ENCODE results near the gene DLST. TPM values are rescaled to one million over a fixed set of nuclear protein-coding genes. Genes with fewer than 3 reads are reported as not detected.
A peak's percentile ranks its signal among the peaks of the same experiment; 100 is the strongest.

Gene DLST
- polyA plus RNA-seq, 1 of the 3 experiments (the other 2 are of a cell fraction), result 92.3 TPM

- Histone ChIP-seq H3K4me2 (no peak overlapping the region), H3K9me3 (no peaks in the 10 kb centered on the region), H3K27ac (ENCODE audit: low read depth in 2 of 2, low read length in 1 of 2) (peak overlapping the region in 1 of 2 experiments; percentile 66; a peak in 2 of 4 replicates), H3K27me3 (ENCODE audit: insufficient read depth) (no peaks in the 10 kb centered on the region), H3F3A (replicated peaks; ENCODE audit: insufficient read depth) (no peaks in the 10 kb centered on the region), H3K36me3 (replicated peaks in 1 of 2; ENCODE audit: control insufficient read depth in 1 of 2, insufficient read depth in 2 of 2, low read length in 1 of 2) (no peaks in the 10 kb centered on the region), H3K79me2 (ENCODE audit: insufficient read depth) (no peaks in the 10 kb centered on the region), H2AFZ (ENCODE audit: low read depth) (no peak overlapping the region), H3K9ac (no peak overlapping the region), H4K20me1 (ENCODE audit: insufficient read depth) (no peaks in the 10 kb centered on the region), H3K4me3 (ENCODE audit: low read depth in 2 of 2, low read length in 1 of 2) (no peak overlapping the region), H3K9me2 (no peaks in the 10 kb centered on the region), H3K4me1 (ENCODE audit: control insufficient read depth in 1 of 2, insufficient read depth in 2 of 2, low read depth in 1 of 2, low read length in 1 of 2) (peaks cover 0 to 4% of the 10 kb centered on the region in 2 experiments; a peak in 1 of 4 replicates)
- 68% methylated on average over 5 of the region's 5 CpGs for WGBS (ENCODE audit: low lambda C conversion rate)
- ChIA-PET CTCF (interaction anchor here (0.7 to 4.6 kb wide), 9 partner anchors 8 to 220 kb away, joined by 3 to 52 read pairs (median 3); no protein-coding TSS in a partner anchor), POLR2A (interaction anchor here (1.3 kb wide), 1 partner anchor 14 kb away, joined by 4 read pairs; no protein-coding TSS in a partner anchor)
- peak; percentile 61 for DNase-seq
- no peak for TF ChIP-seq MEF2A (IDR thresholded peaks at IDR 0.05; ENCODE audit: borderline replicate concordance, low read depth)
- TF ChIP-seq MAX (IDR thresholded peaks at IDR 0.05; ENCODE audit: low read depth), result no peak
- no peak for TF ChIP-seq MXI1 (IDR thresholded peaks at IDR 0.05; ENCODE audit: low read depth, low read length)
- TF ChIP-seq FOXJ3 (CRISPR knock-in tag; IDR thresholded peaks at IDR 0.05), result no peak
- TF ChIP-seq NRF1 (IDR thresholded peaks at IDR 0.05; ENCODE audit: low read depth, low read length), result no peak
- no peak for TF ChIP-seq CHD2 (IDR thresholded peaks at IDR 0.05; ENCODE audit: low read length, partially characterized antibody)
- TF ChIP-seq EZH2phosphoT487 (IDR thresholded peaks at IDR 0.05; ENCODE audit: borderline replicate concordance, low read depth), result no peak
- TF ChIP-seq GABPA (IDR thresholded peaks at IDR 0.05; ENCODE audit: low read depth), result no peak
Measured at GRCh38 chr14:74867673-74868072, 14.0 kb upstream of the DLST start.

- Histone ChIP-seq H3K4me2 (no peak overlapping the region), H3K9me3 (no peaks in the 10 kb centered on the region), H3K27ac (ENCODE audit: low read depth in 2 of 2, low read length in 1 of 2) (no peak overlapping the region), H3K27me3 (ENCODE audit: insufficient read depth) (no peaks in the 10 kb centered on the region), H3K9ac (no peak overlapping the region), H3K36me3 (replicated peaks in 1 of 2; ENCODE audit: control insufficient read depth in 1 of 2, insufficient read depth in 2 of 2, low read length in 1 of 2) (no peaks in the 10 kb centered on the region), H4K20me1 (ENCODE audit: insufficient read depth) (no peaks in the 10 kb centered on the region), H3K4me1 (ENCODE audit: control insufficient read depth in 1 of 2, insufficient read depth in 2 of 2, low read depth in 1 of 2, low read length in 1 of 2) (peaks cover 0 to 4% of the 10 kb centered on the region in 2 experiments; a peak in 1 of 4 replicates), H3K9me2 (no peaks in the 10 kb centered on the region), H2AFZ (ENCODE audit: low read depth) (no peak overlapping the region), H3F3A (replicated peaks; ENCODE audit: insufficient read depth) (no peaks in the 10 kb centered on the region), H3K79me2 (ENCODE audit: insufficient read depth) (no peaks in the 10 kb centered on the region), H3K4me3 (ENCODE audit: low read depth in 2 of 2, low read length in 1 of 2) (no peak overlapping the region)
- DNase-seq, result no peak
- CTCF ChIA-PET, result interaction anchor here (0.7 to 4.6 kb wide), 3 partner anchors 38 to 219 kb away, joined by 3 to 52 read pairs (median 17); no protein-coding TSS in a partner anchor
- POLR2A ChIA-PET, result no interaction called here
- 84% methylated on average over 8 of the region's 8 CpGs for WGBS (ENCODE audit: low lambda C conversion rate)
- TF ChIP-seq RCOR1 (IDR thresholded peaks at IDR 0.05; ENCODE audit: low read length) (no peak), TAF1 (IDR thresholded peaks at IDR 0.05; ENCODE audit: borderline replicate concordance, low read depth, low read length) (no peak), TEAD4 (IDR thresholded peaks at IDR 0.05; ENCODE audit: borderline replicate concordance, insufficient read depth) (no peak), POLR2AphosphoS5 (IDR thresholded peaks at IDR 0.05; ENCODE audit: low read depth, low read length) (no peak), FOSL2 (IDR thresholded peaks at IDR 0.05; ENCODE audit: borderline replicate concordance, low read depth) (no peak), JUND (IDR thresholded peaks at IDR 0.05) (no peak), MEF2A (IDR thresholded peaks at IDR 0.05; ENCODE audit: borderline replicate concordance, low read depth) (no peak), CHD2 (IDR thresholded peaks at IDR 0.05; ENCODE audit: low read length, partially characterized antibody) (no peak), TCF12 (IDR thresholded peaks at IDR 0.05) (no peak)
- TF ChIP-seq, protein P1, sequence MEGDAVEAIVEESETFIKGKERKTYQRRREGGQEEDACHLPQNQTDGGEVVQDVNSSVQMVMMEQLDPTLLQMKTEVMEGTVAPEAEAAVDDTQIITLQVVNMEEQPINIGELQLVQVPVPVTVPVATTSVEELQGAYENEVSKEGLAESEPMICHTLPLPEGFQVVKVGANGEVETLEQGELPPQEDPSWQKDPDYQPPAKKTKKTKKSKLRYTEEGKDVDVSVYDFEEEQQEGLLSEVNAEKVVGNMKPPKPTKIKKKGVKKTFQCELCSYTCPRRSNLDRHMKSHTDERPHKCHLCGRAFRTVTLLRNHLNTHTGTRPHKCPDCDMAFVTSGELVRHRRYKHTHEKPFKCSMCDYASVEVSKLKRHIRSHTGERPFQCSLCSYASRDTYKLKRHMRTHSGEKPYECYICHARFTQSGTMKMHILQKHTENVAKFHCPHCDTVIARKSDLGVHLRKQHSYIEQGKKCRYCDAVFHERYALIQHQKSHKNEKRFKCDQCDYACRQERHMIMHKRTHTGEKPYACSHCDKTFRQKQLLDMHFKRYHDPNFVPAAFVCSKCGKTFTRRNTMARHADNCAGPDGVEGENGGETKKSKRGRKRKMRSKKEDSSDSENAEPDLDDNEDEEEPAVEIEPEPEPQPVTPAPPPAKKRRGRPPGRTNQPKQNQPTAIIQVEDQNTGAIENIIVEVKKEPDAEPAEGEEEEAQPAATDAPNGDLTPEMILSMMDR (IDR thresholded peaks at IDR 0.05), result no peak
- TF ChIP-seq, protein P2, sequence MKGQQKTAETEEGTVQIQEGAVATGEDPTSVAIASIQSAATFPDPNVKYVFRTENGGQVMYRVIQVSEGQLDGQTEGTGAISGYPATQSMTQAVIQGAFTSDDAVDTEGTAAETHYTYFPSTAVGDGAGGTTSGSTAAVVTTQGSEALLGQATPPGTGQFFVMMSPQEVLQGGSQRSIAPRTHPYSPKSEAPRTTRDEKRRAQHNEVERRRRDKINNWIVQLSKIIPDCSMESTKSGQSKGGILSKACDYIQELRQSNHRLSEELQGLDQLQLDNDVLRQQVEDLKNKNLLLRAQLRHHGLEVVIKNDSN (IDR thresholded peaks at IDR 0.05; ENCODE audit: borderline replicate concordance, low read depth), result no peak
- TF ChIP-seq, protein P3, sequence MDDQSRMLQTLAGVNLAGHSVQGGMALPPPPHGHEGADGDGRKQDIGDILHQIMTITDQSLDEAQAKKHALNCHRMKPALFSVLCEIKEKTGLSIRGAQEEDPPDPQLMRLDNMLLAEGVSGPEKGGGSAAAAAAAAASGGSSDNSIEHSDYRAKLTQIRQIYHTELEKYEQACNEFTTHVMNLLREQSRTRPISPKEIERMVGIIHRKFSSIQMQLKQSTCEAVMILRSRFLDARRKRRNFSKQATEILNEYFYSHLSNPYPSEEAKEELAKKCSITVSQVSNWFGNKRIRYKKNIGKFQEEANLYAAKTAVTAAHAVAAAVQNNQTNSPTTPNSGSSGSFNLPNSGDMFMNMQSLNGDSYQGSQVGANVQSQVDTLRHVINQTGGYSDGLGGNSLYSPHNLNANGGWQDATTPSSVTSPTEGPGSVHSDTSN (IDR thresholded peaks at IDR 0.05), result no peak
- TF ChIP-seq, protein P4, sequence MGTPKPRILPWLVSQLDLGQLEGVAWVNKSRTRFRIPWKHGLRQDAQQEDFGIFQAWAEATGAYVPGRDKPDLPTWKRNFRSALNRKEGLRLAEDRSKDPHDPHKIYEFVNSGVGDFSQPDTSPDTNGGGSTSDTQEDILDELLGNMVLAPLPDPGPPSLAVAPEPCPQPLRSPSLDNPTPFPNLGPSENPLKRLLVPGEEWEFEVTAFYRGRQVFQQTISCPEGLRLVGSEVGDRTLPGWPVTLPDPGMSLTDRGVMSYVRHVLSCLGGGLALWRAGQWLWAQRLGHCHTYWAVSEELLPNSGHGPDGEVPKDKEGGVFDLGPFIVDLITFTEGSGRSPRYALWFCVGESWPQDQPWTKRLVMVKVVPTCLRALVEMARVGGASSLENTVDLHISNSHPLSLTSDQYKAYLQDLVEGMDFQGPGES (IDR thresholded peaks at IDR 0.05; ENCODE audit: low read depth, low read length), result no peak
Measured at GRCh38 chr14:74868739-74869138, 13.0 kb upstream of the DLST start.
